Neural cell (in vitro differentiated cells): ENCODE data around the gene RNF145. TPM values are rescaled to one million over a fixed set of nuclear protein-coding genes. Genes with fewer than 3 reads are reported as not detected.

Experiments
- H2AFZ ChIP-seq: fragments of 200-600, 300-800 bp; sonication (generic), shearing (Covaris generic); 2 replicates; pipeline ENCODE4 v1.6.0; 2014; ENCODE audit warnings: low read depth, mild to moderate bottlenecking, antibody characterized with exemption, low read length, moderate library complexity
- H3F3A ChIP-seq: fragments of 200-600 bp; shearing (Covaris generic); 2 replicates; pipeline ENCODE4 v1.6.1; 2016; ENCODE audit warnings: mild to moderate bottlenecking, moderate library complexity, mixed read lengths, antibody characterized with exemption, low read length; ENCODE audit not compliant: insufficient read depth, poor library complexity, severe bottlenecking
- H3K27ac ChIP-seq: fragments of 200-600, 300-800 bp; sonication (generic), shearing (Covaris generic); 2 replicates; pipeline ENCODE4 v1.5.1; 2014; ENCODE audit warnings: mild to moderate bottlenecking, low read length, moderate library complexity
- H3K27me3 ChIP-seq: fragments of 300-800, 200-600 bp; sonication (generic), shearing (Covaris generic); 2 replicates; pipeline ENCODE4 v1.6.0; 2014; ENCODE audit warnings: mild to moderate bottlenecking, low read depth, low read length, moderate library complexity; ENCODE audit not compliant: insufficient read depth
- H3K36me3 ChIP-seq: fragments of 300-800, 200-600 bp; sonication (generic), shearing (Covaris generic); 2 replicates; pipeline ENCODE4 v1.5.1; 2014; ENCODE audit warnings: mild to moderate bottlenecking, antibody characterized with exemption, low read length, moderate library complexity; ENCODE audit not compliant: insufficient read depth
- H3K4me2 ChIP-seq: fragments of 300-800, 200-600 bp; sonication (generic), shearing (Covaris generic); 2 replicates; pipeline ENCODE4 v1.6.0; 2014; ENCODE audit warnings: mild to moderate bottlenecking, low read length
- H3K4me3 ChIP-seq: fragments of 300-800, 200-600 bp; sonication (generic), shearing (Covaris generic); 2 replicates; pipeline ENCODE4 v1.5.1; 2014; ENCODE audit warnings: mild to moderate bottlenecking, low read length, moderate library complexity
- H3K79me2 ChIP-seq: fragments of 200-600 bp; shearing (Covaris generic); replicated peaks from 2 replicates; pipeline ENCODE4 v1.6.0; 2014; ENCODE audit warnings: mild to moderate bottlenecking, low read length, moderate library complexity; ENCODE audit not compliant: insufficient read depth
- H3K9ac ChIP-seq: fragments of 300-800, 200-600 bp; sonication (generic), shearing (Covaris generic); 2 replicates; pipeline ENCODE4 v1.6.1; 2016; ENCODE audit warnings: mild to moderate bottlenecking, low read length, mixed read lengths
- H3K9me2 ChIP-seq: fragments of 200-600 bp; shearing (Covaris generic); 2 replicates; pipeline ENCODE4 v1.6.1; 2016; ENCODE audit warnings: mild to moderate bottlenecking, low read length, mixed read lengths; ENCODE audit not compliant: insufficient read depth
- H3K9me3 ChIP-seq: fragments of 200-600, 300-800 bp; sonication (generic), shearing (Covaris generic); 2 replicates; pipeline ENCODE4 v1.6.1; 2016; ENCODE audit warnings: mild to moderate bottlenecking, mixed run types, low read length, moderate library complexity, mixed read lengths
- H4K20me1 ChIP-seq: fragments of 200-600 bp; shearing (Covaris generic); 2 replicates; pipeline ENCODE4 v1.6.1; 2016; ENCODE audit warnings: mild to moderate bottlenecking, mixed run types; ENCODE audit not compliant: insufficient read depth
- CTCF ChIP-seq: fragments of 450-650 bp; IDR thresholded peaks from 2 replicates; pipeline ENCODE4 v1.5.1; 2014; ENCODE audit warnings: antibody characterized with exemption, mild to moderate bottlenecking, moderate library complexity; ENCODE audit not compliant: poor library complexity, severe bottlenecking
- EP300 ChIP-seq: fragments of 450-650 bp; conservative IDR thresholded peaks from 2 replicates; pipeline ENCODE4 v1.6.1; 2014; ENCODE audit warnings: antibody characterized with exemption, mild to moderate bottlenecking, moderate library complexity; ENCODE audit not compliant: poor library complexity, severe bottlenecking
- EZH2 ChIP-seq: fragments of 200-600, 300-800 bp; shearing (Covaris generic), sonication (generic); IDR thresholded peaks from 2 replicates; pipeline ENCODE4 v1.6.1; 2014; ENCODE audit warnings: antibody characterized with exemption, low read length, borderline replicate concordance, mild to moderate bottlenecking; ENCODE audit not compliant: insufficient read depth, poor library complexity, severe bottlenecking
- MXI1 ChIP-seq: fragments of 450-650 bp; conservative IDR thresholded peaks from 2 replicates; pipeline ENCODE4 v1.6.1; 2014; ENCODE audit warnings: antibody characterized with exemption, mild to moderate bottlenecking; ENCODE audit not compliant: poor library complexity, severe bottlenecking
- POLR2AphosphoS5 ChIP-seq: IDR thresholded peaks from 2 replicates; pipeline ENCODE4 v1.6.1; 2012
- RAD21 ChIP-seq: fragments of 450-650 bp; conservative IDR thresholded peaks from 2 replicates; pipeline ENCODE4 v1.6.1; 2014; ENCODE audit warnings: antibody characterized with exemption, mild to moderate bottlenecking, moderate library complexity
- REST ChIP-seq: IDR thresholded peaks from 2 replicates; pipeline ENCODE4 v1.6.1; 2012; ENCODE audit warnings: borderline replicate concordance
- SMC3 ChIP-seq: fragments of 450-650 bp; conservative IDR thresholded peaks from 2 replicates; pipeline ENCODE4 v1.6.1; 2014; ENCODE audit warnings: antibody characterized with exemption, mild to moderate bottlenecking, moderate library complexity; ENCODE audit not compliant: poor library complexity
- TAF1 ChIP-seq: IDR thresholded peaks from 2 replicates; pipeline ENCODE4 v1.6.1; 2012; ENCODE audit warnings: low read depth
- polyA plus RNA-seq: library from polyadenylated mRNA; depleted of rRNA; stranded (reverse); fragments of >200 nt; gene quantifications from 2 replicates; pipeline ENCODE4 v1.2.3, GENCODE V29; 2014

The RNF145 gene
- polyA plus RNA-seq, 1 donor from 2014 or later, result 52.4 TPM

GRCh38 chr5:159210210-159210661 lies 883 bp upstream of the RNF145 start:
- H3K4me2 ChIP-seq, result peak overlapping the region; percentile 56
- no peak for TF ChIP-seq CTCF
- no peak for TF ChIP-seq EP300
- TF ChIP-seq SMC3, result no peak
- no peak for TF ChIP-seq POLR2AphosphoS5
- TF ChIP-seq RAD21, result no peak
- no peak for TF ChIP-seq EZH2
- TF ChIP-seq REST, result no peak
- TF ChIP-seq TAF1, result no peak
- TF ChIP-seq MXI1, result no peak
- no peak overlapping the region for H3K27ac ChIP-seq
- peaks cover 11% of the 10 kb centered on the region for H3F3A ChIP-seq
- peaks cover 2% of the 10 kb centered on the region for H3K9me2 ChIP-seq
- H3K9ac ChIP-seq, result no peak overlapping the region
- H3K79me2 ChIP-seq, result peaks cover 25% of the 10 kb centered on the region
- peak overlapping the region; percentile 79 for H3K4me3 ChIP-seq
- no peaks in the 10 kb centered on the region for H3K9me3 ChIP-seq
- H4K20me1 ChIP-seq, result no peaks in the 10 kb centered on the region
- no peak overlapping the region for H2AFZ ChIP-seq
- H3K36me3 ChIP-seq, result no peaks in the 10 kb centered on the region
- H3K27me3 ChIP-seq, result no peaks in the 10 kb centered on the region

GRCh38 chr5:159208514-159209437 lies 577 bp downstream of the RNF145 start:
- no peaks in the 10 kb centered on the region for H3K27me3 ChIP-seq
- no peaks in the 10 kb centered on the region for H4K20me1 ChIP-seq
- peak overlapping the region; percentile 88 for H3K4me2 ChIP-seq
- H3F3A ChIP-seq, result peaks cover 11% of the 10 kb centered on the region
- no peak for TF ChIP-seq EZH2
- TF ChIP-seq POLR2AphosphoS5, result no peak
- TF ChIP-seq RAD21, result no peak
- no peak for TF ChIP-seq EP300
- no peak for TF ChIP-seq SMC3
- TF ChIP-seq REST, result no peak
- no peak for TF ChIP-seq MXI1
- no peak for TF ChIP-seq TAF1
- TF ChIP-seq CTCF, result no peak
- peak overlapping the region; percentile 83 for H3K9ac ChIP-seq
- peaks cover 39% of the 10 kb centered on the region for H3K79me2 ChIP-seq
- peaks cover 2% of the 10 kb centered on the region for H3K9me2 ChIP-seq
- peak overlapping the region; percentile 47 for H2AFZ ChIP-seq
- H3K9me3 ChIP-seq, result no peaks in the 10 kb centered on the region
- peak overlapping the region; percentile 86 for H3K27ac ChIP-seq
- no peaks in the 10 kb centered on the region for H3K36me3 ChIP-seq
- H3K4me3 ChIP-seq, result peak overlapping the region; percentile 79
